Muscle of arm (tissue), 12 donors: ENCODE results near the gene BRINP2. TPM values are rescaled to one million over a fixed set of nuclear protein-coding genes. Genes with fewer than 3 reads are reported as not detected.

Experiments used
- DNase-seq: peaks from one replicate; pipeline ENCODE4 v3.0.0-alpha.2; 2013
- polyA plus RNA-seq, 12 donors: library from polyadenylated mRNA; unstranded; fragments of 120-200 nt; gene quantifications; one replicate each; pipeline ENCODE4 v1.2.1, GENCODE V29; 2013; ENCODE audit not compliant: insufficient read length in 12 of 12

Gene BRINP2
- polyA plus RNA-seq, 12 donors = 0.21 to 0.65 (median 0.50) TPM; not detected in 2

GRCh38 chr1:177164380-177165068, 6.2 kb upstream of the BRINP2 start, which contains the start of gene ASTN1:
ASTN1 (minus strand) TSS chr1:177164712; CDS start chr1:177164676, 36 bp downstream.
- DNase-seq = no peak

- DNase-seq = no peak
Measured at GRCh38 chr1:177165069-177165439, 5.7 kb upstream of the BRINP2 start.

GRCh38 chr1:177171536-177172123, 872 bp downstream of the BRINP2 start:
- DNase-seq = no peak

GRCh38 chr1:177172272-177172671, 1.5 kb downstream of the BRINP2 start:
- no peak for DNase-seq

- no peak for DNase-seq
Measured at GRCh38 chr1:177172866-177173265, 2.1 kb downstream of the BRINP2 start.

GRCh38 chr1:177173976-177174375, 3.2 kb downstream of the BRINP2 start:
- no peak for DNase-seq

- no peak for DNase-seq
Measured at GRCh38 chr1:177174921-177175634, 4.3 kb downstream of the BRINP2 start.

GRCh38 chr1:177181280-177181630, 10.5 kb downstream of the BRINP2 start:
- no peak for DNase-seq

- peak; percentile 62 for DNase-seq
Measured at GRCh38 chr1:177181631-177182291, 11.0 kb downstream of the BRINP2 start.

- DNase-seq = no peak
Measured at GRCh38 chr1:177183836-177184235, 13.1 kb downstream of the BRINP2 start.

GRCh38 chr1:177185209-177185608, 14.5 kb downstream of the BRINP2 start:
- DNase-seq = no peak

- DNase-seq = no peak
Measured at GRCh38 chr1:177186639-177187038, 15.9 kb downstream of the BRINP2 start.

GRCh38 chr1:177190308-177190970, 19.7 kb downstream of the BRINP2 start:
- DNase-seq = no peak

GRCh38 chr1:177198243-177198642, 27.5 kb downstream of the BRINP2 start:
- DNase-seq = no peak

- DNase-seq = no peak
Measured at GRCh38 chr1:177200290-177200689, 29.5 kb downstream of the BRINP2 start.

GRCh38 chr1:177206831-177207355, 36.1 kb downstream of the BRINP2 start:
- no peak for DNase-seq

GRCh38 chr1:177208920-177209319, 38.2 kb downstream of the BRINP2 start:
- DNase-seq = no peak

GRCh38 chr1:177209357-177209756, 38.6 kb downstream of the BRINP2 start:
- peak; percentile 20 for DNase-seq

- DNase-seq = no peak
Measured at GRCh38 chr1:177210071-177210470, 39.3 kb downstream of the BRINP2 start.

- no peak for DNase-seq
Measured at GRCh38 chr1:177211231-177211630, 40.5 kb downstream of the BRINP2 start.

- DNase-seq = no peak
Measured at GRCh38 chr1:177216587-177217202, 45.9 kb downstream of the BRINP2 start.
